ENCODE results near the gene ZC3HAV1. TPM values are rescaled to one million over a fixed set of nuclear protein-coding genes. Genes with fewer than 3 reads are reported as not detected.

The ZC3HAV1 gene
- total and polyA plus RNA-seq, 4 donors: 4.1 to 39.5 (median 18.4) TPM

DNA sequence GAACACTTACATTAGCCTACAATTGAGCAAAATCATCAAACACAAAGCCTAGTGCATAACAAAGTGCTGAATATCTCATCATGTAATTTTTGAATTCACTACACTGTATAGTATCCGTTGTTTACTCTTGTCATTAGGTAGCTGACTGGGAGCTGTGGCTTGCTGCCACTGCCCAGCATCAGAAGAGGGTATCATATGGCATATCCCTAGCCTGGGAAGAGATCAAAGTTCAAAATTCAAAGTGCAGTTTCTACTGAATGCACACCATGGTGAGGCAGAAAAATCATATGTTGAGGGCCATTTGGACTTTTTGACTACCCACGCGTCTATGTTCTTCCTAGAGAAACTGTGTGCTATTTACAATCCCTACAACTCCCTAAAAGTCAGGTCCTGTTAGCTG is 7.5 kb upstream of the ZC3HAV1 start:
- Histone ChIP-seq H3K36me3 (ENCODE audit: control insufficient read depth in 1 of 2, insufficient read depth in 2 of 2, low read length in 1 of 2) (no peaks in the 10 kb centered on the region), H3K27ac (ENCODE audit: low read depth in 1 of 2, low read length in 2 of 2) (no peak overlapping the region), H3K9me3 (ENCODE audit: control insufficient read depth, low read length) (no peaks in the 10 kb centered on the region), H3K4me1 (ENCODE audit: control insufficient read depth in 1 of 2, insufficient read depth in 2 of 2, low read length in 2 of 2) (no peaks in the 10 kb centered on the region), H3K27me3 (ENCODE audit: control insufficient read depth in 1 of 2, insufficient read depth in 2 of 2, low read length in 1 of 2) (no peaks in the 10 kb centered on the region), H3K4me3 (ENCODE audit: low read length in 2 of 2) (no peak overlapping the region)
- intact Hi-C loops (cut with DNase I): no loop called here
- no peak for ATAC-seq (ENCODE audit: low FRiP score)
- no peak for DNase-seq
- 91% methylated on average over 3 of the region's 3 CpGs for WGBS, 2 donors

GRCh38 chr7:139115104-139115503 is 5.6 kb upstream of the ZC3HAV1 start:
- H3K27ac ChIP-seq (ENCODE audit: low read depth in 1 of 2, low read length in 2 of 2): no peak overlapping the region
- 88 to 93% methylated on average over 3 of the region's 3 CpGs for WGBS, 2 donors

GRCh38 chr7:139114585-139114984 is 5.1 kb upstream of the ZC3HAV1 start:
- no peaks in the 10 kb centered on the region for H3K9me3 ChIP-seq (ENCODE audit: control insufficient read depth, low read length)
- H3K4me1 ChIP-seq (ENCODE audit: control insufficient read depth in 1 of 2, insufficient read depth in 2 of 2, low read length in 2 of 2): no peaks in the 10 kb centered on the region
- ATAC-seq (ENCODE audit: low FRiP score): no peak
- no peaks in the 10 kb centered on the region for H3K27me3 ChIP-seq (ENCODE audit: control insufficient read depth in 1 of 2, insufficient read depth in 2 of 2, low read length in 1 of 2)
- H3K36me3 ChIP-seq (ENCODE audit: control insufficient read depth in 1 of 2, insufficient read depth in 2 of 2, low read length in 1 of 2): no peaks in the 10 kb centered on the region
- 85 to 88% methylated on average over 5 of the region's 5 CpGs for WGBS, 2 donors
- H3K4me3 ChIP-seq (ENCODE audit: low read length in 2 of 2): no peak overlapping the region
- no peak for DNase-seq
- H3K27ac ChIP-seq (ENCODE audit: low read depth in 1 of 2, low read length in 2 of 2): no peak overlapping the region
- intact Hi-C loops (cut with DNase I): no loop called here

More at GRCh38 chr7:139115104-139115503, 5.6 kb upstream of the ZC3HAV1 start:
- Histone ChIP-seq H3K4me3 (ENCODE audit: low read length in 2 of 2) (no peak overlapping the region), H3K4me1 (ENCODE audit: control insufficient read depth in 1 of 2, insufficient read depth in 2 of 2, low read length in 2 of 2) (no peaks in the 10 kb centered on the region), H3K9me3 (ENCODE audit: control insufficient read depth, low read length) (no peaks in the 10 kb centered on the region), H3K36me3 (ENCODE audit: control insufficient read depth in 1 of 2, insufficient read depth in 2 of 2, low read length in 1 of 2) (no peaks in the 10 kb centered on the region), H3K27me3 (ENCODE audit: control insufficient read depth in 1 of 2, insufficient read depth in 2 of 2, low read length in 1 of 2) (no peaks in the 10 kb centered on the region)
- ATAC-seq (ENCODE audit: low FRiP score) (no peak), DNase-seq (no peak)
- intact Hi-C loops (cut with DNase I): no loop called here

DNA sequence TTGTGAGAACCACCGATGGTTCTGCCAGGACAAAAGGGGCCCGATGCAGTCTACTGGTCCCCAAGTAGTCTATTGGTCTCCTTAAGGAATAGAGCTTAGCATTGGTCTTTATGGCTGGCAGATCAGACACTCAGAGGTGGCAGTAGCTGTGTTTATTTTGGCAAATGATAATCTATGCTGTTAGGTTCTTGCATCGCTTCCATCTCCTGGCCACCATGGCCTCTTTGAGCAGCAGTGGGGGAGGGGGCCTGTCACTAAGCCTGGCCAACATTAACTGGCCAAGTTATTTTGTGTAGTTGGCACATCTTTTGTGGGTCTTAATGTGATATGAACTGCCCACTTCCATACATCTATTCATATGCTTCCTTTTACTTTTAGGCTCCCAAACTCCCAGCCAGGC is 4.5 kb upstream of the ZC3HAV1 start:
- intact Hi-C loops (cut with DNase I): no loop called here
- Histone ChIP-seq H3K4me3 (ENCODE audit: low read length in 2 of 2) (no peak overlapping the region), H3K4me1 (ENCODE audit: control insufficient read depth in 1 of 2, insufficient read depth in 2 of 2, low read length in 2 of 2) (no peaks in the 10 kb centered on the region), H3K36me3 (ENCODE audit: control insufficient read depth in 1 of 2, insufficient read depth in 2 of 2, low read length in 1 of 2) (no peaks in the 10 kb centered on the region), H3K27me3 (ENCODE audit: control insufficient read depth in 1 of 2, insufficient read depth in 2 of 2, low read length in 1 of 2) (no peaks in the 10 kb centered on the region), H3K27ac (ENCODE audit: low read depth in 1 of 2, low read length in 2 of 2) (no peak overlapping the region), H3K9me3 (ENCODE audit: control insufficient read depth, low read length) (no peaks in the 10 kb centered on the region)
- DNase-seq (no peak), ATAC-seq (ENCODE audit: low FRiP score) (no peak)
- WGBS, 2 donors: 69 to 81% methylated on average over 3 of the region's 3 CpGs

DNA sequence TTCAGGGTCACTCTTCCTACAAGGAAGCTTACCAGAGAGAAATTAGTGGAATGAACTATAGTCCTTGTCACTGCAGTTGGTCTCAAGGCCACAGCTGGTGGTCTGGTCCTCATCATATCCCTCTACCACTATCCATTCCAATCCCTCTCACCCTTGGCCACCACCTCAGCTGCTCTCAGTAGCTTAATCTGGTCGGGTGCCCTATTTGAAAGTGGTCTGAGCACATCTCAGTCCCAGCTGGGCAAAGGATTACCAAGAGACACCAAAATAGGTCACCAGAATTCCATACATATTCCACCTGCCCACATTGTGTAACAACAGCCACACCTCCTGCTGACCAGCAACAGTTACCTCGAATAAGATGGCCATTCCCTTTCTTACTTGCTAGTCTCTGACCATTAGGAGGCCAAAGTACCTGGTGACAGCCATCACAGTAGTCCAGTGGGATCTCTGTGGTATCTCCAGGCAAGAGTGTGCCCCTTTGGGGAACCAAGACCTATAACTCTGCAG is 3.3 kb upstream of the ZC3HAV1 start:
- no peaks in the 10 kb centered on the region for H3K4me1 ChIP-seq (ENCODE audit: control insufficient read depth in 1 of 2, insufficient read depth in 2 of 2, low read length in 2 of 2)
- no peak overlapping the region for H3K27ac ChIP-seq (ENCODE audit: low read depth in 1 of 2, low read length in 2 of 2)
- 75 to 82% methylated on average over 2 of the region's 2 CpGs for WGBS, 2 donors
- H3K27me3 ChIP-seq (ENCODE audit: control insufficient read depth in 1 of 2, insufficient read depth in 2 of 2, low read length in 1 of 2): no peaks in the 10 kb centered on the region
- H3K9me3 ChIP-seq (ENCODE audit: control insufficient read depth, low read length): no peaks in the 10 kb centered on the region
- intact Hi-C loops (cut with DNase I): no loop called here
- ATAC-seq (ENCODE audit: low FRiP score) (no peak), DNase-seq (no peak)
- no peaks in the 10 kb centered on the region for H3K36me3 ChIP-seq (ENCODE audit: control insufficient read depth in 1 of 2, insufficient read depth in 2 of 2, low read length in 1 of 2)
- H3K4me3 ChIP-seq (ENCODE audit: low read length in 2 of 2): no peak overlapping the region

DNA sequence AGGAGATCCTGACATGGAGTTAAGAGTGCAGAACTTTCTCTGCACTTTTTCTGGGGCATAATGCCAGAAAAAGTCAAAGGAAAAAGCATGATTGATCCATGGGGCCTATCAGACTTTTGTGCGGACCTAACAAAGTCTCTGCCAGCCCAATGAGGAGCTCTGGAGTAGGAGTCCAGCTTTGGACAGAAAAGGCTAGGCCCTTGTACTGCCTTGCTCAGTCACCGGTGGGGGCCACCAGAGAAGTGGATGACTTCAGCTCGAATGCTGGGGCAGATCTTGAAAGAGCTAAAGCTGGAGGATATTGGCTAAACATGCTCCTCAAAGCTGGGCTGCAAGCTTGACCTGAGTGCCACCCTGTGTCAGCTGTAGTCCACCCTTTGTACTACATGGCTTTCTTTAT is 2.8 kb upstream of the ZC3HAV1 start:
- Histone ChIP-seq H3K9me3 (ENCODE audit: control insufficient read depth, low read length) (no peaks in the 10 kb centered on the region), H3K27ac (ENCODE audit: low read depth in 1 of 2, low read length in 2 of 2) (no peak overlapping the region), H3K36me3 (ENCODE audit: control insufficient read depth in 1 of 2, insufficient read depth in 2 of 2, low read length in 1 of 2) (no peaks in the 10 kb centered on the region), H3K27me3 (ENCODE audit: control insufficient read depth in 1 of 2, insufficient read depth in 2 of 2, low read length in 1 of 2) (no peaks in the 10 kb centered on the region), H3K4me3 (ENCODE audit: low read length in 2 of 2) (no peak overlapping the region), H3K4me1 (ENCODE audit: control insufficient read depth in 1 of 2, insufficient read depth in 2 of 2, low read length in 2 of 2) (no peaks in the 10 kb centered on the region)
- no peak for ATAC-seq (ENCODE audit: low FRiP score)
- intact Hi-C loops (cut with DNase I): no loop called here
- WGBS, 2 donors: 90 to 92% methylated on average over 3 of the region's 3 CpGs
- no peak for DNase-seq

- H3K27me3 ChIP-seq (ENCODE audit: control insufficient read depth in 1 of 2, insufficient read depth in 2 of 2, low read length in 1 of 2): no peaks in the 10 kb centered on the region
- H3K4me1 ChIP-seq (ENCODE audit: control insufficient read depth in 1 of 2, insufficient read depth in 2 of 2, low read length in 2 of 2): no peaks in the 10 kb centered on the region
- ATAC-seq (ENCODE audit: low FRiP score): no peak
- WGBS, 2 donors: 97% methylated on average over 4 of the region's 4 CpGs
- intact Hi-C loops (cut with DNase I): no loop called here
- no peaks in the 10 kb centered on the region for H3K36me3 ChIP-seq (ENCODE audit: control insufficient read depth in 1 of 2, insufficient read depth in 2 of 2, low read length in 1 of 2)
- DNase-seq: no peak
- H3K9me3 ChIP-seq (ENCODE audit: control insufficient read depth, low read length): no peaks in the 10 kb centered on the region
- H3K27ac ChIP-seq (ENCODE audit: low read depth in 1 of 2, low read length in 2 of 2): no peak overlapping the region
- H3K4me3 ChIP-seq (ENCODE audit: low read length in 2 of 2): no peak overlapping the region
Measured at GRCh38 chr7:139111811-139112301, 2.3 kb upstream of the ZC3HAV1 start.

DNA sequence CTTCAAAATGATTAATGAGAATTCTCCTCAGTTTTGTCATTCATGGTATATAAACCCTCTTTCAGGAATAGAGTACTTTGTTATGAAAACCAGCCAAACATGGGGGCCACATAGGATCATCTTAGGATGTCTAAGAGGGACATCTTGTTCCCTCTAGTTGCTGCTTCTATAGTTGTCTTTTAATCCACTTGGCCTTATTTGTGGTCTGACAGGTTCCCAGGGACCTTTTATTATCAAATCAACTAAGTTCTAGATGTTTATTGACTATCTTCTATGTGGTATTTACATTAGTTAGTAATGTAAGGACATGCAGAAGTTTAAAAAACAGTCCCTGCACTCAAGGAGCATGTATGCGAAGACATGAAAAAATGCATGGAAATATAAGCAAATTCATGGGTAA is 1.6 kb upstream of the ZC3HAV1 start:
- no peaks in the 10 kb centered on the region for H3K36me3 ChIP-seq (ENCODE audit: control insufficient read depth in 1 of 2, insufficient read depth in 2 of 2, low read length in 1 of 2)
- no peaks in the 10 kb centered on the region for H3K27me3 ChIP-seq (ENCODE audit: control insufficient read depth in 1 of 2, insufficient read depth in 2 of 2, low read length in 1 of 2)
- H3K4me1 ChIP-seq (ENCODE audit: control insufficient read depth in 1 of 2, insufficient read depth in 2 of 2, low read length in 2 of 2): no peaks in the 10 kb centered on the region
- no peak for DNase-seq
- intact Hi-C loops (cut with DNase I): no loop called here
- WGBS, 2 donors: 98 to 100% methylated on average over 1 of the region's 1 CpG
- no peaks in the 10 kb centered on the region for H3K9me3 ChIP-seq (ENCODE audit: control insufficient read depth, low read length)
- H3K27ac ChIP-seq (ENCODE audit: low read depth in 1 of 2, low read length in 2 of 2): no peak overlapping the region
- no peak overlapping the region for H3K4me3 ChIP-seq (ENCODE audit: low read length in 2 of 2)
- no peak for ATAC-seq (ENCODE audit: low FRiP score)

GRCh38 chr7:139109983-139110411 is 477 bp upstream of the ZC3HAV1 start:
- Histone ChIP-seq H3K4me3 (ENCODE audit: low read length in 2 of 2) (peak overlapping the region; percentile 73 to 90), H3K4me1 (ENCODE audit: control insufficient read depth in 1 of 2, insufficient read depth in 2 of 2, low read length in 2 of 2) (no peaks in the 10 kb centered on the region), H3K27me3 (ENCODE audit: control insufficient read depth in 1 of 2, insufficient read depth in 2 of 2, low read length in 1 of 2) (no peaks in the 10 kb centered on the region), H3K36me3 (ENCODE audit: control insufficient read depth in 1 of 2, insufficient read depth in 2 of 2, low read length in 1 of 2) (no peaks in the 10 kb centered on the region), H3K9me3 (ENCODE audit: control insufficient read depth, low read length) (no peaks in the 10 kb centered on the region), H3K27ac (ENCODE audit: low read depth in 1 of 2, low read length in 2 of 2) (peak overlapping the region; percentile 63 to 82)
- no peak for ATAC-seq (ENCODE audit: low FRiP score)
- 22 to 23% methylated on average over 16 of the region's 16 CpGs for WGBS, 2 donors
- intact Hi-C loops (cut with DNase I): no loop called here
- no peak for DNase-seq
